HepG2 (cell line): ENCODE results near the gene SIGLEC6. TPM values are rescaled to one million over a fixed set of nuclear protein-coding genes. Genes with fewer than 3 reads are reported as not detected.

Source experiments
- ATAC-seq: fragments of 200-7000 bp; cut with Tn5 transposase; 3 replicates; pipeline ENCODE4 v1.9.1; 2020; ENCODE audit warnings: mild to moderate bottlenecking, moderate library complexity
- BruUV-seq: library from RNA; stranded (reverse); fragments of 400-500 nt; replicated peaks from 2 replicates; lab custom pipeline; 2021; lab: Mats Ljungman, UMichigan
- CTCF ChIA-PET: fragments of 300-600 bp; formaldehyde crosslinking; extraction: SDS; loops from one replicate; lab custom pipeline; 2021; ENCODE audit warnings: low total read pairs, inconsistent platforms, low intra/inter-chr PET ratio; lab: Yijun Ruan, JAX
- POLR2A ChIA-PET: fragments of 350-600 bp; sonication (Branson Sonifier 250); formaldehyde crosslinking; loops from one replicate; lab custom pipeline; 2020; ENCODE audit warnings: antibody characterized with exemption, inconsistent platforms; lab: Yijun Ruan, JAX
- DNase-seq: peaks from one replicate; pipeline ENCODE4 v3.0.0-alpha.2; 2015; ENCODE audit warnings: low spot score
- FAIRE-seq: peaks from 3 replicates; lab custom pipeline; 2011; peaks lifted over from hg19 to GRCh38; lab: Jason Lieb, UNC
- H2AFZ ChIP-seq: one replicate; pipeline ENCODE4 v1.6.1; 2011; ENCODE audit warnings: low read length, inconsistent platforms
- H3K27ac ChIP-seq: fragments of 300-600 bp; 3 replicates; pipeline ENCODE4 v1.8.0; 2011; ENCODE audit warnings: mixed run types, mild to moderate bottlenecking, mixed read lengths, low read length, inconsistent platforms; ENCODE audit not compliant: insufficient read depth; ENCODE audit errors: extremely low read length
- H3K27me3 ChIP-seq, 2 experiments: fragments of 200-600 bp in 1 of 2; 2 replicates in 1 of 2; 3 replicates in 1 of 2; pipeline versions ENCODE4 v1.6.0 to v1.8.0; 2011; ENCODE audit warnings: low read length in 2 of 2, mild to moderate bottlenecking in 2 of 2, moderate library complexity in 2 of 2, inconsistent platforms in 1 of 2; ENCODE audit not compliant: insufficient read depth in 2 of 2, control insufficient read depth in 1 of 2
- H3K36me3 ChIP-seq, 2 experiments: fragments of 200-600 bp in 1 of 2; replicated peaks in 1 of 2; 2 replicates in 1 of 2; 3 replicates in 1 of 2; pipeline versions ENCODE4 v1.5.1 to v1.8.0; 2011; ENCODE audit warnings: low read length in 2 of 2, inconsistent platforms in 1 of 2; ENCODE audit not compliant: insufficient read depth in 2 of 2, control insufficient read depth in 1 of 2
- H3K4me1 ChIP-seq: 2 replicates; pipeline ENCODE4 v1.5.1; 2012; ENCODE audit warnings: low read length, inconsistent platforms; ENCODE audit not compliant: insufficient read depth
- H3K4me2 ChIP-seq: 2 replicates; pipeline ENCODE4 v1.6.0; 2011; ENCODE audit warnings: low read depth, low read length, inconsistent platforms
- H3K4me3 ChIP-seq, 3 experiments: fragments of 200-600 bp in 1 of 3; sonication (generic), shearing (Covaris generic) in 1 of 3; replicated peaks in 1 of 3; 2 replicates each; pipeline ENCODE4 v1.5.1; 2011 to 2016; ENCODE audit warnings: low read length in 3 of 3, inconsistent platforms in 2 of 3, low read depth in 2 of 3, mild to moderate bottlenecking in 2 of 3, control low read depth in 1 of 3, mixed read lengths in 1 of 3; ENCODE audit not compliant: insufficient read depth in 1 of 3
- H3K79me2 ChIP-seq: one replicate; pipeline ENCODE4 v1.6.1; 2011; ENCODE audit warnings: low read length, inconsistent platforms; ENCODE audit not compliant: insufficient read depth
- H3K9ac ChIP-seq: 2 replicates; pipeline ENCODE4 v1.6.0; 2011; ENCODE audit warnings: mild to moderate bottlenecking, low read depth, low read length, inconsistent platforms; ENCODE audit not compliant: insufficient read depth
- H3K9me3 ChIP-seq: 2 replicates; pipeline ENCODE4 v1.5.1; 2012; ENCODE audit warnings: mild to moderate bottlenecking, low read length
- H4K20me1 ChIP-seq: 2 replicates; pipeline ENCODE4 v1.6.0; 2011; ENCODE audit warnings: inconsistent platforms, mild to moderate bottlenecking, low read length, moderate library complexity; ENCODE audit not compliant: insufficient read depth
- ATM ChIP-seq: fragments of 450-650 bp; IDR thresholded peaks from 2 replicates; pipeline ENCODE4 v1.7.1; 2017; ENCODE audit warnings: mild to moderate bottlenecking, borderline replicate concordance
- KMT2B ChIP-seq: IDR thresholded peaks from 2 replicates; pipeline ENCODE4 v1.6.1; 2016; ENCODE audit warnings: missing genetic modification reagents, missing compliant biosample characterization
- MAF1 ChIP-seq: sonication (generic); formaldehyde crosslinking; IDR thresholded peaks from 2 replicates; pipeline ENCODE4 v1.5.0; 2020; ENCODE audit warnings: missing genetic modification reagents, borderline replicate concordance
- MEIS1 ChIP-seq: sonication (generic); formaldehyde crosslinking; IDR thresholded peaks from 2 replicates; pipeline ENCODE4 v1.9.0; 2021; ENCODE audit warnings: mild to moderate bottlenecking, missing genetic modification reagents, moderate library complexity, borderline replicate concordance
- PHF5A ChIP-seq: IDR thresholded peaks from one replicate; pipeline ENCODE4 v1.6.1; 2018; ENCODE audit warnings: low read depth, missing genetic modification reagents; ENCODE audit not compliant: unreplicated experiment
- TCF7L2 ChIP-seq: IDR thresholded peaks from 2 replicates; pipeline ENCODE4 v1.6.1; 2011; ENCODE audit warnings: mild to moderate bottlenecking, low read depth, low read length, moderate library complexity
- TMF1 ChIP-seq: sonication (generic); formaldehyde crosslinking; IDR thresholded peaks from 2 replicates; pipeline ENCODE4 v1.8.1; 2022; ENCODE audit warnings: low read depth, missing genetic modification reagents
- ZFAT ChIP-seq: sonication (generic); formaldehyde crosslinking; conservative IDR thresholded peaks from 2 replicates; pipeline ENCODE4 v1.8.1; 2023; ENCODE audit warnings: missing genetic modification reagents, inconsistent platforms
- ZNF230 ChIP-seq: sonication (generic); formaldehyde crosslinking; IDR thresholded peaks from 2 replicates; pipeline ENCODE4 v1.4.0; 2020; ENCODE audit warnings: mild to moderate bottlenecking, missing genetic modification reagents
- ZNF34 ChIP-seq: sonication (generic); formaldehyde crosslinking; IDR thresholded peaks from 2 replicates; pipeline ENCODE4 v1.4.0; 2020; ENCODE audit warnings: mild to moderate bottlenecking, missing genetic modification reagents, borderline replicate concordance
- ZNF547 ChIP-seq: sonication (generic); formaldehyde crosslinking; IDR thresholded peaks from 2 replicates; pipeline ENCODE4 v1.5.1; 2020; ENCODE audit warnings: mild to moderate bottlenecking, missing genetic modification reagents
- WGBS: methylation state at CpG from one replicate; pipeline ENCODE4 v1.1.6; 2017; ENCODE audit warnings: low lambda C conversion rate; 5-methylcytosine and 5-hydroxymethylcytosine counted together
- in situ Hi-C: cut with HindIII; loops from 2 replicates; pipeline ENCODE4 v1.10.0; 2017; ENCODE audit warnings: low pct_unique_long_range_greater_than_20kb; ENCODE audit not compliant: extremely low pct_ligation_motif_present
- intact Hi-C: fragments of 100-400 bp; cut with micrococcal nuclease; formaldehyde crosslinking; loops from one replicate; pipeline ENCODE4 v1.10.0; 2022; ENCODE audit not compliant: unreplicated experiment
- polyA plus RNA-seq, 8 experiments: library from polyadenylated mRNA; depleted of rRNA in 3 of 8; stranded (reverse) in 7 of 8; unstranded in 1 of 8; fragments of >200 nt; fragmentation: Illumina TruSeq in 4 of 8; extraction: Trizol in 4 of 8; gene quantifications; 2 replicates each; pipeline versions ENCODE4 v1.2.1 to v1.2.3, GENCODE V29; 2011 to 2016; ENCODE audit warnings: low read depth in 4 of 8, missing spikeins in 1 of 8, mixed read lengths in 1 of 8; ENCODE audit not compliant: insufficient read depth in 1 of 8
- total RNA-seq, 5 experiments: library from RNA; depleted of rRNA; stranded (reverse); fragments of >200 nt; fragmentation: Illumina TruSeq; extraction: Trizol; gene quantifications; 2 replicates each; pipeline ENCODE4 v1.2.3, GENCODE V29; 2016; ENCODE audit warnings: low read depth in 1 of 5
- TF ChIP-seq, protein P1 (sequence below): IDR thresholded peaks from 2 replicates; pipeline ENCODE4 v1.6.1; 2016; ENCODE audit warnings: control low read depth
- TF ChIP-seq, protein P2 (sequence below): sonication (generic); formaldehyde crosslinking; IDR thresholded peaks from 2 replicates; pipeline ENCODE4 v1.4.0; 2020; ENCODE audit warnings: mild to moderate bottlenecking, missing genetic modification reagents

SIGLEC6 gene
- total and polyA plus RNA-seq, 2 of the 13 experiments (the other 11 are each of a cell fraction or from before 2014, with no cell fraction given), result not detected

DNA sequence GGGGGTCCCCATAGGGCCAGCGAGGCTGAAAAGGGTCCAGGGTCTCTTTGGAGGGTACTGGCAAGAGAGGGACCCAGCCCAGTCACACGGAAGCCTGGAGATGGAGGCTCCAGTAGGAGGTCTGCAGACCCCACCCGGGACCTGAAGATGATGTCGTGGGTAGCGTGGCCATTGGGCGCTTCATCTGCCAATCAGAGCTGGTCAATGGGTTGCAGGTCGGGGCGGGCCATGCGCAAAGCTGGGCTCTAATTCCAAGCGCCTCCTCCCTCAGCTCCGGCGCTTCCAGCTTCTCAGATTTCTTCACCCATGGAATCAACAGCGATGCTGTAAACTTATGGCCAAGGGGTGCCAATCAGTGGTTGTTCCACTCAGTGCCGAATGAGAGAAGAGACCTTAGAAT lies 40.8 kb downstream of the SIGLEC6 start (continued):
- TF ChIP-seq ZNF230 (CRISPR knock-in tag), result no peak
- TF ChIP-seq, protein P1, sequence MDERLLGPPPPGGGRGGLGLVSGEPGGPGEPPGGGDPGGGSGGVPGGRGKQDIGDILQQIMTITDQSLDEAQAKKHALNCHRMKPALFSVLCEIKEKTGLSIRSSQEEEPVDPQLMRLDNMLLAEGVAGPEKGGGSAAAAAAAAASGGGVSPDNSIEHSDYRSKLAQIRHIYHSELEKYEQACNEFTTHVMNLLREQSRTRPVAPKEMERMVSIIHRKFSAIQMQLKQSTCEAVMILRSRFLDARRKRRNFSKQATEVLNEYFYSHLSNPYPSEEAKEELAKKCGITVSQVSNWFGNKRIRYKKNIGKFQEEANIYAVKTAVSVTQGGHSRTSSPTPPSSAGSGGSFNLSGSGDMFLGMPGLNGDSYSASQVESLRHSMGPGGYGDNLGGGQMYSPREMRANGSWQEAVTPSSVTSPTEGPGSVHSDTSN (CRISPR knock-in tag), result no peak
- no peak for TF ChIP-seq ZFAT (CRISPR knock-in tag)
- no peak for TF ChIP-seq ATM

DNA sequence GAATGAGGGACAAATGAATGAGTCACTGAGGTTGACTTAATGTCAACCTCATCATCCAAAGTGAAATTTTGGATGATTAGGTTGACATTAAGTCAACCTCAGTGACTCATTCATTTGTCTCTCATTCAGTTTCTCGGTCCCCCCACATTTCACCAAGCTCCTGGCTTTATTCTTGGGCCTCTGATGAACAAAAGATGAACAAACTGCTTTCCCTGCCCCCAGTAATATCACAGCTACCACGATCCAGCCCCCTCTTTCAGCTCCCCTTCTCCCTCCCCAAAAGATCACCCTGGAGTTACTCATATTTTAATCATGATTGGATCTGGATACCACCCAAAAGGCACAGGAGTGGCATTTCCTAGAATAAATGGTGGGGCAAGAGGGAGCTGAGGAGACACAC lies 42.4 kb downstream of the SIGLEC6 start:
- WGBS, result 0% methylated on average over 2 of the region's 2 CpGs
- in situ Hi-C loops, result no loop called here

More for the DNA sequence above, 42.4 kb downstream of the SIGLEC6 start:
- no peaks in the 10 kb centered on the region for H3K4me1 ChIP-seq
- no peak overlapping the region for H2AFZ ChIP-seq
- no peaks in the 10 kb centered on the region for H3K9me3 ChIP-seq
- intact Hi-C loops, result no loop called here
- ATAC-seq, result no peak
- TF ChIP-seq ZNF547 (CRISPR knock-in tag) (no peak), MEIS1 (CRISPR knock-in tag) (no peak), KMT2B (CRISPR knock-in tag) (no peak), ZNF34 (CRISPR knock-in tag) (no peak), MAF1 (no peak), TCF7L2 (no peak), PHF5A (CRISPR knock-in tag) (no peak), TMF1 (CRISPR knock-in tag) (no peak)
- TF ChIP-seq, protein P2, sequence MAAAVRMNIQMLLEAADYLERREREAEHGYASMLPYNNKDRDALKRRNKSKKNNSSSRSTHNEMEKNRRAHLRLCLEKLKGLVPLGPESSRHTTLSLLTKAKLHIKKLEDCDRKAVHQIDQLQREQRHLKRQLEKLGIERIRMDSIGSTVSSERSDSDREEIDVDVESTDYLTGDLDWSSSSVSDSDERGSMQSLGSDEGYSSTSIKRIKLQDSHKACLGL, result no peak
- H3K4me2 ChIP-seq, result no peak overlapping the region
- H3K36me3 ChIP-seq, result no peaks in the 10 kb centered on the region
- ChIA-PET POLR2A (no interaction called here), CTCF (no interaction called here)
- no peak overlapping the region for H3K9ac ChIP-seq
- no peaks in the 10 kb centered on the region for H4K20me1 ChIP-seq
- DNase-seq, result no peak
- H3K27ac ChIP-seq, result no peak overlapping the region
- H3K79me2 ChIP-seq, result no peaks in the 10 kb centered on the region
- H3K4me3 ChIP-seq, result no peak overlapping the region
- FAIRE-seq, result no peak
- no TSS peak for BruUV-seq
- H3K27me3 ChIP-seq, result peaks cover 0 to 1% of the 10 kb centered on the region in 2 experiments; a peak in 1 of 5 replicates
